HG02623 (cell line): ENCODE data around the gene FA2H.
"Not testable (repeated sequence)": the region's sequence is repeated elsewhere in the genome, so short reads cannot be mapped to it uniquely, and the experiment has no call there.

Source experiments
- ATAC-seq: cut with Tn5 transposase; IDR thresholded peaks from one replicate; pipeline ENCODE4 v1.9.1; 2021; ENCODE audit warnings: moderate library complexity; ENCODE audit not compliant: unreplicated experiment

Gene FA2H

DNA sequence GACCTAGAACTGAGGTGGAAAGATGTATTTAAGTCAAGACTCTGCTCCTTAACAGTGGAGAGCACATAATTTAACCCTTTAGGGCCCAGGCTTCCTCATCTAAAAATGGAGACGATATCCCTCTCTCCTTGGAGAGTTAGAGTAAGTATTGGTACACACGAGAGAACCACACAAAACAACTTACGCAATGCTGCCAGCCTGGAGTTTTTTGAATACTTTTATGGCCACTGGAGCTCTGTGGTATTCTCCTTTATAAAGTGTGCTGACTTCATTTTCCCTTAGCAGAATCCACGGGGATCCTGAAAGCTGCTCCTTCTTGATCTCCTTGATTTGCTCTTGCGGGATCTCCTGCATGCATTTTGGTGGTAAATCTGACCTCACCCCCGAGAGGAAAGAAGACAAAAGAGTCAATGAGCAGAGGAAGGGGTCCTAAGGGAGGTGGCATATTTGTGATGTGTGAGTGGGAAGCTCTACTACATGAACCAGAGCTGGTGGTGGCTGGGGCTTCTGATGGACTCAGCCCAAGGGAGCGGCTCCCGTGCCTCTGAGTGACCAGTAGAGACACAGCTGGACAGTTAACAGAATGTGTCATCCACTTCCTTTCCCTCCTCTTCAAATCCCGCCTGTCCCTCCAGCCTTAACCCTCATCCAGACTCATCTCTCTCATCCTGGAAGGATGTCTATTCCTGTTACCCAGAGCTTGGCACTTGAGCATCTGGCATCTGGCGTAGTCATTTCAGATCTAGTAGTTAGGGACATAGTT lies 83.3 kb downstream of the FA2H start:
- no peak for ATAC-seq

DNA sequence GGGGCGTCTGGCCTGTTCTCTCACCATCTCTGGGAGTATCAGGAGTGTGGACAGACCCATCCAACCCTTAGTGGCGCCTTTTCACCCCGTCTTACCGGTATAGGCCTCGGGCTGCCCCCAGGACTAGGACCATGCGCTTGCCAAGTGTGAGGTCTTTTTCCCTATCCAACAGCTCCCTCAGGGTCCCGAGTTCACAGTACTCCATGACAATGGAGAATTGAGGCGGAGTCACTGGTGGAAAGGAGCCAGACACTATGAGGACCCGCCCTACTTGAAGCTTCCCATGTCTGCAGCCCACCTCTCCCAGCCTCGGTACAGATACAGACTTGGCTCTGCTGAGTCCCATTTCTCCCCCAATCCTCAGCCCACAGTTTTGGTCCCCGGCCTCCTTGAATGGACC lies 92.1 kb downstream of the FA2H start:
- ATAC-seq, result no peak

DNA sequence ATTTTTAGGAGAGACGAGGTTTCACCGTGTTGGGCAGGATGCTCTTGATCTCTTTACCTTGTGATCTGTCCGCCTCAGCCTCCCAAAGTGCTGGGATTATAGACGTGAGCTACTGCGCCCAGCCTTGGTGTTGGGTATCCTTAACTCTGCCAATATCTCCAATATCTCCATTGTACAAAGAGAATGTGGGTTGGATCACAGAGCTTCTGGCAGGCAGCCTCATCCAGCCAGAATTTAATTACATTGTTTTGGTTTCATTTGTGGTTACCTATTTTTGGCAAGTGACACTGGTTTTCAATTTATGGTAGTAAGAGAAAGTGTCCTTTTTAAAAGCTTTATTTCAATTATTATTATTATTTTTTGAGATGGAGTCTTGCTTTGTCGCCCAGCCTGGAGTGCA lies 93.9 kb downstream of the FA2H start:
- no peak for ATAC-seq

DNA sequence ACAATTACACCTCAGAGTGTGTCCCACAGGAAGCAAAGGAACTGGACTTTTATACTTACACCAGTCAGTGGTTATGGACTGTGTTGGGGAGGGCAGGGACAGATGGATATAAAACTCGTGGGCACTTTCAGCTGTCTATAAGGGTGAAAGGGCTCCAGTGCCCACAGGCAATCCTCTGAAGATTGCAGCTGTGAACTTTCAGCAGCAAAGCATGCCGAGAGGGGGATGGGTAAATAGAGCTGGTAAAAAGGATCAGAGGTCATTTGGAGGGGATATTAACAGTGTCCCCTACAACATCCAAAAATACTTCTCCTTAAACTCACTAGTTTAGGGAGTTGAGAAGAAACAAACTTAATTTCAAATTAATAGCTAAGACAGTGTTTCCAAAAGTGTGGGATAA lies 94.6 kb downstream of the FA2H start:
- no peak for ATAC-seq

DNA sequence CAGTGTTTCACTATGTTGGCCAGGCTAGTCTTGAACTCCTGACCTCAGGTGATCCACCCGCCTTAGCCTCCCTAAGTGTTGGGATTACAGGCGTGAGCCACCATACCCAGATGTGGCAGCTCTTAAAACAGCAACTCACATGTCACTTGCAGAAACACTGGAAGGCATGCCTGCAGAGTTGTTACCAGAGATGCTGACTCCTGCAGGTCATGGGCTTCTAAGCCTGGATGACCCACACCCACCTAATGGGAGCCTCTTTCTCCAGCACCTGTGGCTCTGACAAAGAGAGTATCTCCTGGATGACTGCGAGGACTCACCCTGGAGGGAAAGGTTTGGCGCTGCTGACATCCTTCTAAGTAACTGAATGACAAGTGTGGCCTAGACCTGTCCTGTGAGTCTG lies 96.8 kb downstream of the FA2H start:
- no peak for ATAC-seq

DNA sequence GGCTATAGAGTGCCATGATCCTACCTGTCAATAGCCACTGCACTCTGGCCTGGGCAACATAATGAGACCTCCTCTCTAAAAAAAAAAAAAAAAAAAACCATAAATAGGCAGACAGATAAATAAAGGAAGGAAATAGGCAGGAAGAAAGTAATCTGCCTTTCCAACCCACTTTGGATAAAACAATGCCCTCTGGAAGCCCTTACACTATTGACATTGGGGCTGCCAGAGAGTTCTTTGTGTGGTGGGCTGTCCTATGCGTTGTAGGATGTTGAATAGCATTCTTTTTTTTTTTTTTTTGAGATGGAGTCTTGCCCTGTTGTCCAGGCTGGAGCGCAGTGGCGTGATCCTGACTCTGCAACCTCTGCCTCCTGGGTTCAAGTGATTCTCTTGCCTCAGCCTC lies 100.7 kb downstream of the FA2H start:
- ATAC-seq, result no peak

DNA sequence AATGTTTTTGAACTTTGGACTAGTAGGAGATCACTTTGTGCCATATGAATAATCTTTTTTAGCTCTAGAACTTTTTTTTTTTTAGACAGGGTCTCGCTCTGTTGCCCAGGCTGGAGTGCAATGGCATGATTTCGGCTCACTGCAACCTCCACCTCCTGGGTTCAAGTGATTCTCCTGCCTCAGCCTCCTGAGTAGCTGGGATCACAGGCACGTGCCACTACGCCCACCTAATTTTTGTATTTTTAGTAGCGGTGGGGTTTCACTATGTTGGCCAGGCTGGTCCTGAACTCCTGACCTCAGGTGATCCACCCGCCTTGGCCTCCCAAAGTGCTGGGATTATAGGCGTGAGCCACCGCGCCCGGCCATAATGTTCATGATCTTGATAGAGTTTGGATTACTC lies 105.7 kb downstream of the FA2H start:
- not testable (repeated sequence) for ATAC-seq

DNA sequence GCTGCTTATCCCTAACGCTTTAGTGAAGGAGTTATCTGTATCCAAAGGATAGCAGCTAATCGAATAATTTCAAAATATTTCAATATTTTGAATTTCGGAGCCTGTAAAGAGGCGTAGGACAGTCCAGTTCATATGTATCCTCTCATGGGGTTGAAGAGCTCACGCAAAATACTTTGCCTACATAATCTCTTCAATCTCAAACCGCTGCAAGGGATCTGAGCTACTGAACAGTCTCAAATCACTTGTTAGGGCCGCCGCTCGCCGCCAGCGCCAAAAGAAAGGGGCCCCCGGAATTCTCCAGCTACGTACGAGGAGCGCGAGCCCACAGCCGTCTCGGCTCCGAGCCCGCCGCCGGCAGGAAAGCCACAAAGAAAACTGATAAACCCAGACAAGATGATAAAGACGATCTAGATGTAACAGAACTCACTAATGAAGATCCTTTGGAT lies 107.3 kb downstream of the FA2H start:
- no peak for ATAC-seq

DNA sequence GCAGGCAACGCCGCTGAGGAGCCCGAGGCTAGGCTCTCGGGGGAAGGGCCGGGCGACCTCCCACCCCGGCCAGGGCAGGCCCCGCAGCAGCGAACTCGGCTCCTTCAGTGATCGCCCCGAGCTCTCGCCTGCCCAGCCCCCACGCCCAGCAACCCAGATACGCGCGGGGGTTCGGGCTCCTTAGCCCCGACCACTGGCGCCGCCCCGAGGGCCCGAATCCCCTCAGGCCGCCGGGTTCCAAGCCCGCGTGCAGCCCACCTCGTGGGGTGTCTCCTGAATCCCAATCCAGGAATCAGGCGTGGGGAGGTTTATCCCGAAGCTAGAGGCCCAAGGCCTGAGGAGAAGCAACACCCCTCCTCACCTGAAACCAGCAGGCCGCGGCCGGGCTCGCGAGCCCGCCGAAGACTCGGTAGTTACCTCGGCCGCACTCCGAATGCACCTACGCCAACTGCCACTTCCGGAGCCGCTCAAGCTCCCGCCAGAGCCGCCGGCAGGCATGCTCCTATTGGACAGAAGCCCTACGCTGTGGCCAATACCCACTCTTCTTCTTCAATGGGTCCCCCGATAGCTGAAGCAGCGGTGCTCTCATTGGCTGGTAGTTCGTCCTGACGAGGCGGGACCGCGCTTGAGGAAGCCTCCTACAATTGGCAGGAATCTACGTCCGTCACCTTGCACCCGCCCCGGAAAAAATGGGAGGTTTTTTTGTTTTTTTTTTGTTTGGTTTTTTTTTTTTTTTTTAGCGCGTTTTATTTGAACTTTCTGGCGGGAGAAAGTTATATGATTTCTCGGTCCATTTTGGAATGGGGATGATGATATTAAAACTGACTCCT lies 108.0 kb downstream of the FA2H start, which contains the start of gene RFWD3:
TSS of gene RFWD3 (minus strand) at position 453 of the 830 bp plus-strand sequence. CDS start 5,428 bp downstream, outside the sequence.
- peak; percentile 100 for ATAC-seq

DNA sequence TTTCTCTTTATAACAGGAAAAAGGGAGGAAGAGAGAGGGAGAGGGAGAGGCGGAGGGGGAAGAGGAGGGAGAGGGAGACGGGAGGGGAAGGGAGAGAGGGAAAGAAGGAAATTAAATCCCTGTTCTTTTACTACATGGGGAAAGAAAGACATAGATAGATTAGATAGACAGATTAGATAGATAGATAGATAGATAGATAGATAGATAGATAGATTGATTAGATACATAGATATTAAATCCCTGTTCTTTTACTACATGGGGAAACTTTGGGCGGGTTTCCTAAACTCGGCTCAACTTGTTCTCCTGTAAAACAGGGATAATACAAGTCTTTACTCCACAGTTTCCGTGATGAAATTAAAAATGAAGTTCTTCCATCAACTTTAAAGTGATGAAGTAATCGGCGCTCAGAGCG lies 108.6 kb downstream of the FA2H start:
- no peak for ATAC-seq
